Activated T-cell treated with anti-CD3 and anti-CD28 coated beads, Interleukin-2, amount 50 U/mL, for 4 hours (primary cell): ENCODE measurements around the gene FAM174C. TPM values are rescaled to one million over a fixed set of nuclear protein-coding genes. Genes with fewer than 3 reads are reported as not detected.

ENCODE experiments used
- ATAC-seq, 2 donors: fragments of 200-7000 bp; cut with Tn5 transposase; one replicate each; pipeline ENCODE4 v1.10.0; 2021
- DNase-seq: peaks from one replicate; pipeline ENCODE4 v3.0.0-alpha.2; 2020
- H3K27me3 Mint-ChIP-seq: one replicate; pipeline ENCODE4 v1.8.0; 2021; ENCODE audit warnings: low read depth, mixed read lengths
- H3K36me3 Mint-ChIP-seq: one replicate; pipeline ENCODE4 v1.8.0; 2022; ENCODE audit warnings: mixed read lengths; ENCODE audit not compliant: insufficient read depth
- H3K4me1 Mint-ChIP-seq: one replicate; pipeline ENCODE4 v1.8.0; 2021; ENCODE audit warnings: low read depth, mixed read lengths
- H3K4me3 Mint-ChIP-seq: one replicate; pipeline ENCODE4 v1.8.0; 2021; ENCODE audit warnings: mild to moderate bottlenecking, moderate library complexity, mixed read lengths
- H3K9me3 Mint-ChIP-seq: one replicate; pipeline ENCODE4 v1.8.0; 2021; ENCODE audit warnings: mixed read lengths
- total RNA-seq, 3 donors: library from RNA; stranded (reverse); gene quantifications; one replicate each; pipeline ENCODE4 v1.2.1, GENCODE V29; 2021

Gene FAM174C
- total RNA-seq, 3 donors from 2014 or later: 189 to 199 (median 194) TPM

- ATAC-seq: peak in 1 of 2 donors; percentile 17
- no peaks in the 10 kb centered on the region for H3K36me3 Mint-ChIP-seq
- peaks cover 8% of the 10 kb centered on the region for H3K4me1 Mint-ChIP-seq
- no peaks in the 10 kb centered on the region for H3K9me3 Mint-ChIP-seq
- peak within 1 kb of the TSS; percentile 48 for H3K4me3 Mint-ChIP-seq
- peaks cover 31% of the 10 kb centered on the region for H3K27me3 Mint-ChIP-seq
- no peak for DNase-seq
Measured at GRCh38 chr19:1285737-1286360, 10.5 kb downstream of the FAM174C start, which contains the start of gene EFNA2. TSS of gene EFNA2 (plus strand) at chr19:1285873. CDS start at chr19:1286169, 296 bp downstream.

- Mint-ChIP-seq H3K4me1 (peaks cover 8% of the 10 kb centered on the region), H3K36me3 (no peaks in the 10 kb centered on the region), H3K27me3 (peaks cover 31% of the 10 kb centered on the region), H3K9me3 (no peaks in the 10 kb centered on the region), H3K4me3 (no peak overlapping the region)
- DNase-seq (no peak), ATAC-seq (no peak)
Measured at GRCh38 chr19:1286487-1287353, 11.4 kb downstream of the FAM174C start.

- Mint-ChIP-seq H3K36me3 (no peaks in the 10 kb centered on the region), H3K27me3 (peaks cover 37% of the 10 kb centered on the region), H3K4me1 (peaks cover 8% of the 10 kb centered on the region), H3K4me3 (no peak overlapping the region), H3K9me3 (no peaks in the 10 kb centered on the region)
- DNase-seq: no peak
- peak in 1 of 2 donors; percentile 4 for ATAC-seq
Measured at GRCh38 chr19:1287354-1288225, 12.3 kb downstream of the FAM174C start.

- peaks cover 8% of the 10 kb centered on the region for H3K4me1 Mint-ChIP-seq
- H3K27me3 Mint-ChIP-seq: peaks cover 43% of the 10 kb centered on the region
- DNase-seq: no peak
- no peak overlapping the region for H3K4me3 Mint-ChIP-seq
- H3K36me3 Mint-ChIP-seq: no peaks in the 10 kb centered on the region
- no peaks in the 10 kb centered on the region for H3K9me3 Mint-ChIP-seq
- ATAC-seq: no peak
Measured at GRCh38 chr19:1288226-1288612, 12.9 kb downstream of the FAM174C start.

- Mint-ChIP-seq H3K9me3 (no peaks in the 10 kb centered on the region), H3K36me3 (no peaks in the 10 kb centered on the region), H3K27me3 (peaks cover 48% of the 10 kb centered on the region), H3K4me1 (peaks cover 8% of the 10 kb centered on the region), H3K4me3 (no peak overlapping the region)
- no peak for DNase-seq
- no peak for ATAC-seq
Measured at GRCh38 chr19:1288833-1289685, 13.7 kb downstream of the FAM174C start.

- no peak for ATAC-seq
- H3K4me1 Mint-ChIP-seq: peaks cover 7% of the 10 kb centered on the region
- H3K9me3 Mint-ChIP-seq: no peaks in the 10 kb centered on the region
- H3K4me3 Mint-ChIP-seq: no peak overlapping the region
- DNase-seq: no peak
- H3K36me3 Mint-ChIP-seq: no peaks in the 10 kb centered on the region
- peaks cover 47% of the 10 kb centered on the region for H3K27me3 Mint-ChIP-seq
Measured at GRCh38 chr19:1289686-1290025, 14.3 kb downstream of the FAM174C start.

GRCh38 chr19:1290196-1290702 lies 14.9 kb downstream of the FAM174C start:
- Mint-ChIP-seq H3K9me3 (no peaks in the 10 kb centered on the region), H3K27me3 (peaks cover 46% of the 10 kb centered on the region), H3K4me3 (no peak overlapping the region), H3K4me1 (peaks cover 3% of the 10 kb centered on the region), H3K36me3 (no peaks in the 10 kb centered on the region)
- no peak for ATAC-seq
- DNase-seq: no peak

GRCh38 chr19:1290703-1291651 lies 15.6 kb downstream of the FAM174C start:
- Mint-ChIP-seq H3K4me3 (no peak overlapping the region), H3K9me3 (no peaks in the 10 kb centered on the region), H3K4me1 (peaks cover 3% of the 10 kb centered on the region), H3K36me3 (no peaks in the 10 kb centered on the region), H3K27me3 (peaks cover 45% of the 10 kb centered on the region)
- ATAC-seq (no peak), DNase-seq (no peak)

GRCh38 chr19:1291761-1292418 lies 16.6 kb downstream of the FAM174C start:
- Mint-ChIP-seq H3K36me3 (no peaks in the 10 kb centered on the region), H3K4me3 (no peak overlapping the region), H3K27me3 (peaks cover 44% of the 10 kb centered on the region), H3K9me3 (no peaks in the 10 kb centered on the region), H3K4me1 (no peaks in the 10 kb centered on the region)
- DNase-seq (no peak), ATAC-seq (no peak)

- Mint-ChIP-seq H3K27me3 (peaks cover 47% of the 10 kb centered on the region), H3K36me3 (no peaks in the 10 kb centered on the region), H3K4me3 (no peak overlapping the region), H3K4me1 (no peaks in the 10 kb centered on the region), H3K9me3 (no peaks in the 10 kb centered on the region)
- no peak for ATAC-seq
- no peak for DNase-seq
Measured at GRCh38 chr19:1292419-1293151, 17.3 kb downstream of the FAM174C start.

GRCh38 chr19:1293782-1294604 lies 18.7 kb downstream of the FAM174C start:
- ATAC-seq (no peak), DNase-seq (no peak)
- H3K27me3 Mint-ChIP-seq: peaks cover 41% of the 10 kb centered on the region
- H3K4me1 Mint-ChIP-seq: no peaks in the 10 kb centered on the region
- no peaks in the 10 kb centered on the region for H3K36me3 Mint-ChIP-seq
- H3K9me3 Mint-ChIP-seq: no peaks in the 10 kb centered on the region
- no peak overlapping the region for H3K4me3 Mint-ChIP-seq
